C4-2B (cell line): ENCODE measurements around the gene ARMC2.

Experiments used
- ZFX ChIP-seq: fragments of 450-650 bp; IDR thresholded peaks from 2 replicates; pipeline ENCODE4 v1.6.1; 2017
- TF ChIP-seq, protein P1 (sequence below): fragments of 450-650 bp; conservative IDR thresholded peaks from 2 replicates; pipeline ENCODE4 v1.5.1; 2017; ENCODE audit warnings: mild to moderate bottlenecking

DNA sequence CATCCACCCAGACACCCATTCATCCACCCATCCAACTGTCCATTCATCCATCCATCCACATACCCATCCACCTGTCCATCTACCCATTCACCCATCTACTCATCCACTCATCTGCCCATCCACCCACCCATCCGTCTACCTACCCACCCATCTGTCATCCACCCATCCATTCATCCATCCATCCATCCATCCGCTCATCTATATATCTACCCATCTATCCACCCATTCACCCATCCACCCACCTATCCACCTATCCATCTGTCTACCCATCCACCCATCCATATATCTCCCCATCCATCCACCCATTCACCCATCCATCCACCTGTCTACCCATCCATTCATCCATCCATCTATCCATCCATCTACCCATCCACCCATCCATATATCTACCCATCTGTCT lies 30.7 kb downstream of the ARMC2 start:
- TF ChIP-seq, protein P1, sequence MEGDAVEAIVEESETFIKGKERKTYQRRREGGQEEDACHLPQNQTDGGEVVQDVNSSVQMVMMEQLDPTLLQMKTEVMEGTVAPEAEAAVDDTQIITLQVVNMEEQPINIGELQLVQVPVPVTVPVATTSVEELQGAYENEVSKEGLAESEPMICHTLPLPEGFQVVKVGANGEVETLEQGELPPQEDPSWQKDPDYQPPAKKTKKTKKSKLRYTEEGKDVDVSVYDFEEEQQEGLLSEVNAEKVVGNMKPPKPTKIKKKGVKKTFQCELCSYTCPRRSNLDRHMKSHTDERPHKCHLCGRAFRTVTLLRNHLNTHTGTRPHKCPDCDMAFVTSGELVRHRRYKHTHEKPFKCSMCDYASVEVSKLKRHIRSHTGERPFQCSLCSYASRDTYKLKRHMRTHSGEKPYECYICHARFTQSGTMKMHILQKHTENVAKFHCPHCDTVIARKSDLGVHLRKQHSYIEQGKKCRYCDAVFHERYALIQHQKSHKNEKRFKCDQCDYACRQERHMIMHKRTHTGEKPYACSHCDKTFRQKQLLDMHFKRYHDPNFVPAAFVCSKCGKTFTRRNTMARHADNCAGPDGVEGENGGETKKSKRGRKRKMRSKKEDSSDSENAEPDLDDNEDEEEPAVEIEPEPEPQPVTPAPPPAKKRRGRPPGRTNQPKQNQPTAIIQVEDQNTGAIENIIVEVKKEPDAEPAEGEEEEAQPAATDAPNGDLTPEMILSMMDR, result no peak
- TF ChIP-seq ZFX, result no peak
